SU-DHL-6 (cell line): ENCODE results near the gene ZMIZ1.

Experiments used
- H2AFZ ChIP-seq: fragments of 200-600 bp; sonication (generic); 2 replicates; pipeline ENCODE4 v1.6.1; 2014; ENCODE audit warnings: low read depth, mild to moderate bottlenecking, moderate library complexity, mixed read lengths, antibody characterized with exemption, low read length; ENCODE audit not compliant: severe bottlenecking
- H3F3A ChIP-seq: fragments of 200-600 bp; shearing (Covaris generic); 2 replicates; pipeline ENCODE4 v1.6.0; 2016; ENCODE audit warnings: antibody characterized with exemption, mild to moderate bottlenecking; ENCODE audit not compliant: insufficient read depth
- H3K27ac ChIP-seq: fragments of 200-600 bp; sonication (generic); 2 replicates; pipeline ENCODE4 v1.5.1; 2016; ENCODE audit warnings: low read depth, mild to moderate bottlenecking, low read length, moderate library complexity, mixed read lengths
- H3K27me3 ChIP-seq: fragments of 200-600 bp; sonication (generic), shearing (Covaris generic); 2 replicates; pipeline ENCODE4 v1.6.0; 2014; ENCODE audit warnings: mild to moderate bottlenecking, low read length
- H3K36me3 ChIP-seq: fragments of 200-600 bp; sonication (generic); 2 replicates; pipeline ENCODE4 v1.6.1; 2014; ENCODE audit warnings: mild to moderate bottlenecking, low read length, mixed read lengths
- H3K4me2 ChIP-seq: fragments of 300-600, 200-600 bp; shearing (Covaris generic), sonication (generic); 2 replicates; pipeline ENCODE4 v1.6.0; 2014; ENCODE audit warnings: low read length, low read depth, mild to moderate bottlenecking; ENCODE audit not compliant: poor library complexity, severe bottlenecking
- H3K4me3 ChIP-seq: fragments of 200-600 bp; sonication (generic); 2 replicates; pipeline ENCODE4 v1.5.1; 2014; ENCODE audit warnings: antibody characterized with exemption, low read length, mild to moderate bottlenecking, mixed read lengths; ENCODE audit not compliant: insufficient read depth, poor library complexity, severe bottlenecking
- H3K79me2 ChIP-seq: fragments of 200-600 bp; sonication (generic); 2 replicates; pipeline ENCODE4 v1.6.1; 2014; ENCODE audit warnings: mild to moderate bottlenecking, low read length, moderate library complexity; ENCODE audit not compliant: insufficient read depth
- H3K9ac ChIP-seq: fragments of 200-600 bp; sonication (generic); 2 replicates; pipeline ENCODE4 v1.7.0; 2014; ENCODE audit warnings: mild to moderate bottlenecking, low read length
- H3K9me2 ChIP-seq: fragments of 200-600 bp; sonication (generic); replicated peaks from 2 replicates; pipeline ENCODE4 v1.6.1; 2014; ENCODE audit warnings: low read length; ENCODE audit not compliant: insufficient read depth
- H3K9me3 ChIP-seq: fragments of 200-600 bp; sonication (generic); 2 replicates; pipeline ENCODE4 v1.6.1; 2014; ENCODE audit warnings: low read length, mixed read lengths; ENCODE audit not compliant: insufficient read depth
- H4K20me1 ChIP-seq: fragments of 200-600 bp; sonication (generic); 2 replicates; pipeline ENCODE4 v1.6.1; 2014; ENCODE audit warnings: low read depth, mild to moderate bottlenecking, antibody characterized with exemption, low read length, moderate library complexity, mixed read lengths
- CTCF ChIP-seq: fragments of 200-600 bp; sonication (generic); IDR thresholded peaks from one replicate; pipeline ENCODE4 v1.5.1; 2017; ENCODE audit warnings: antibody characterized with exemption, mild to moderate bottlenecking, low read length, moderate library complexity; ENCODE audit not compliant: insufficient read depth, poor library complexity, severe bottlenecking
- EZH2phosphoT487 ChIP-seq: fragments of 200-600 bp; sonication (generic), shearing (Covaris generic); conservative IDR thresholded peaks from 2 replicates; pipeline ENCODE4 v1.6.1; 2018; ENCODE audit warnings: mild to moderate bottlenecking, antibody characterized with exemption, low read length, moderate library complexity, mixed read lengths

Gene ZMIZ1

GRCh38 chr10:79219322-79219957 is 150.7 kb downstream of the ZMIZ1 start:
- Histone ChIP-seq H3K9me3 (no peaks in the 10 kb centered on the region), H3K36me3 (no peaks in the 10 kb centered on the region), H3K27ac (no peak overlapping the region), H3K79me2 (no peaks in the 10 kb centered on the region), H3K9me2 (no peaks in the 10 kb centered on the region), H3K4me2 (no peak overlapping the region), H3K9ac (no peak overlapping the region), H3K4me3 (no peak overlapping the region), H4K20me1 (no peaks in the 10 kb centered on the region), H3K27me3 (no peaks in the 10 kb centered on the region), H2AFZ (no peak overlapping the region), H3F3A (no peaks in the 10 kb centered on the region)
- no peak for TF ChIP-seq EZH2phosphoT487
- TF ChIP-seq CTCF: no peak

- H4K20me1 ChIP-seq: no peaks in the 10 kb centered on the region
These were observed 151.5 kb downstream of the ZMIZ1 start for GRCh38 chr10:79220307-79220706.

GRCh38 chr10:79221110-79222051 is 152.6 kb downstream of the ZMIZ1 start:
- Histone ChIP-seq H3K27me3 (no peaks in the 10 kb centered on the region), H3K4me2 (no peak overlapping the region), H3K4me3 (no peak overlapping the region), H3K9ac (no peak overlapping the region), H4K20me1 (no peaks in the 10 kb centered on the region), H2AFZ (no peak overlapping the region), H3K36me3 (no peaks in the 10 kb centered on the region), H3K79me2 (no peaks in the 10 kb centered on the region), H3K27ac (no peak overlapping the region), H3K9me3 (no peaks in the 10 kb centered on the region), H3K9me2 (no peaks in the 10 kb centered on the region), H3F3A (no peaks in the 10 kb centered on the region)
- TF ChIP-seq EZH2phosphoT487 (no peak), CTCF (no peak)

More at GRCh38 chr10:79220307-79220706, 151.5 kb downstream of the ZMIZ1 start:
- Histone ChIP-seq H3K36me3 (no peaks in the 10 kb centered on the region), H3K4me2 (no peak overlapping the region), H3K27me3 (no peaks in the 10 kb centered on the region), H3K79me2 (no peaks in the 10 kb centered on the region), H3K27ac (no peak overlapping the region), H2AFZ (no peak overlapping the region), H3F3A (no peaks in the 10 kb centered on the region), H3K9me2 (no peaks in the 10 kb centered on the region), H3K9me3 (no peaks in the 10 kb centered on the region), H3K4me3 (no peak overlapping the region), H3K9ac (no peak overlapping the region)
- TF ChIP-seq EZH2phosphoT487 (no peak), CTCF (no peak)
